ENCODE results near the gene TGFBR2.

DNA sequence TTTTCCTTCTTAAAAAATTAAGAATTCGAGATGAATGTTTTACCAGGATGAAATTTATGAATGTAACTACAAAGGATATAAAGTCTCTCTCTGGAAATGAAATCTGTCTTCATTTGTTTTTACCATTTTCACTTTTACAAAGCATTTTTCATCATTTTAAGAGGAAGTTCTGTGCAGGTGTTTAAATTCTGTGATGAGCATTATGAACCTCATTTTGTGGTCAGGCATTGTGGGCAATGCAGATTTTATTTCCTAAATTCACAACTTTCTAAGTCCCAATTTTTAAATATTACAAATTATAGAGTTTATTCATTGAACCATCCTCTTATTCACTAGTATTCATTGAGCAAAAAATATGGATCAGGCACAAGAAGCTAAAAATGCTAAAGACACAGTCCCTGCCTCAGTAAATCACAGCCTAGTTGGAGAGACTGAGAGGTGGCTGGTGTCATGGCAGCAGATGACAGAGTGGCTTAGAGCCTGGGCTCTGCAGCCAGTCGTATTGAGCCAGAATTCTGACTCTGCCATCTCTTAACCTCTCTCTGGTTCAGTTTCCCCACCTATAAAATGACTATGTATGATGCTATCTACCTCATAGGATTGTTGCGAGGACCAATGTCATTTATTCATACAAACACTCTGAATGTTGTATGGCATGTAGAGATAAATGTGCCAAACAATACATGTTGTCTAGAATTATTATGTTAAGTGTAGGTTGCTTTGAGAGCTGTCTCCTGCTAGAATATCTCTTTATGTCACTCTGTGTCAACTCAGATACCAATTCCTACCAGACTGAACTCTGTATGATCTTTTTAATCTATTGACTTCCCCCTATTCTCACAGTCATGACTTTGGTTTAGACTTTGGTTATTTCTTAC lies 7.5 kb upstream of the TGFBR2 start:
- no peak for TF ChIP-seq GATA2 (IDR thresholded peaks at IDR 0.05; ENCODE audit: low read depth, low read length)
- TF ChIP-seq GATA3 (IDR thresholded peaks at IDR 0.05; ENCODE audit: low read depth, low read length), result no peak
